Stimulated activated CD4-positive, alpha-beta T cell treated with anti-CD3 and anti-CD28 coated beads, Interleukin-15, amount 100 ng/mL, for 48 hours (primary cell): ENCODE results near the gene HDAC9.

Experiments
- DNase-seq, 2 donors: peaks; one replicate each; pipeline ENCODE4 v3.0.0-alpha.2; 2020; ENCODE audit warnings: low read depth in 2 of 2

The HDAC9 gene

DNA sequence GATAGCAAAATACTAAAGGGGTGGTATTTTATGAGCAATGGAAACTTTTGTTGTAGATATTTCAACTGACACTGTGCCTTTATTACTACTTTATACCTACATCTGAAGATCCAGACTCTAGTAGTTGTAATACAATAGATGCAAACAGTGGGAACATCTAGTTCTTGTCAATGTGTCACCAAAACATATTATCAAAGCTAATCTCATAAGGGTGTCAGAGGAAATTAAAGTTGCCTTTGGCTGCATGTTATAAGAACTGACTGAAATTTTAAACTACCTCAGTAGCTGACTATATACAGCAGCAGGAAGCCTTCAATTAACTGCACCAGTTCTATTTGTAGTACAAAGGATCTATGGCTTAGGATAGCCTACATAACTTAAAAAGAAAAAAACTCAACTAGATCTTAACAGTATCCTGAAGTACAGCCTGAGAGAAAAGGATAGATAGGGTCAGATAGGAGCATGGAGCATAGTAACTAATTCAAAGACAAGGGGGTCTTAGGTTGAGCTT is 30.9 kb downstream of the HDAC9 start:
- no peak for DNase-seq

DNA sequence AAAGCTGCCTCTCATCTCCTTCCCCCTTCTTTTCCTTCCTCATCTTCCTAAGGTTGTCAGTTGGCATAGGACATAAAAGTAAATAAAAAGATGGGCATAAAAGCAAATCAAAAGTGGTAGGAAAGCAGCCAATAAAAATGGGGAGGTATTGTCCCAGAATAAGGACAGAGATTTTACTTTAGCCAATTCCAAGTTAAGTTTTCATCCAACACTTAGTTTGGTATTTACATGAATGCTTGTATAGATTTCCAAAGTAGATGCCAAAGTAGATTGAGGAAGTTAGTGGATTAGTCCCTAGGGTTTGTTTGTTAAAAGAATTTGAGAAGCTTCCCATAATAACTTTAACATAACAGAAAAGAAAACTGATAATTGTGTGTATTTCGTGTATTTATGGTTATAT is 33.7 kb downstream of the HDAC9 start:
- no peak for DNase-seq

DNA sequence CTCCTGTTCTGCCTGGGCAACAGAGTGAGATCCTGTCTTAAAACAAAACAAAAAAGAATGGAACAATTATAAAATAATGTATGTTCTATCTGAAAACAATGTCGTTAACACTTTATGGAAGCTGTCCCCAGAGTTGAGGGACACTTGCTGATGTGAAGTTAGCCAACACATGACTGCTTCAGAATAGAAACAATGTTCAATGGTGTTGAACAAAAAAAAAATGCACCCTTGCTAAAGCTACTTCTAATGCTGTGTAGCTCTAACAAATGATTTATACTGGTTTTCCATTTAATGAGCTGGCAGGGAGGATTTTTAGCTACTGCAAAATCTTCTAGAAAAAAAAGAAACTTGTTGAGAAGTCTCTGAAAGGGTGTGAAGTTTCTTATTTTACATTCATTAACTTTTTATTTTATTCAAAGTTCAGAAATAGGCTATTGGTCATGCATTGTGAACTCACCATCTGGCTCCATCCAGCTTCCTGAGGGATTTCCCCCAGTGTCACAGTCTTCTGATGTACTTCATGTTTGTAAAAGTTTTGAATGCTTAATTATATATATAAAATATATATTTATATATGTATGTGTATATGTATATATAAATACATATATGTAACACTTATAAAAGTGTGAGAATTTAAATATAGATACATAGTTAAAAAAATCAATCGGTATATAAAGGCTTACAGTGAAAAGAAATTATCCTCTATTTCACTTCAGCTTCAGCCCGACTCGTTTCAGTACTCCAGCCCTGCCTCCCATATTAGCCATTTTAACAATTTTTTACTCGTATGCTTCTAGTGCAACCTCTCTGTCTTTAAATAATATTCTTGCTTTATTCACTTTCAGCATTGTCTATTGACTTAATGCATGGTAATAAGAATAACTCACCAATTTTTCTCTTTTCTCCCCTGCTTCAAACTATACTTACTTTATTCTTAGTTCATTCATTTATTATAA is 35.0 kb downstream of the HDAC9 start:
- no peak for DNase-seq

DNA sequence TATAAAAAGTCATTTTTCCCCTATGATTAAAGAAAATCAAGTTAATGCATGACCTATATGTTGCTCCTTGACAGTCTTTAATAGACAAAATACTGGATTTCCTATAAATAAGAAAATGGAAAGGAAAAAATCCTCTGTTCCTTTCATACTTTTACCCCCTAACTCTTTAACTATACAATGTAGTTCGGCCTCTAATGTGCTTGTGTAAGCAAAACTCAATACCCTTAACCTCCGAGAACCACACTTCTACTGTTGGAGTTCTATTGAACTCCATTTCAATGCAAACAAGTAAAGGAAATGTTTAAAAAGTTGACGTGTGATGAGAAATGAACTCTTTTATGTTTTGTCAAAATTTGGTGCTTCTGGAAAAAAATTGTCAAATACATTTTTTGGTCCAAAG is 36.0 kb downstream of the HDAC9 start:
- no peak for DNase-seq

DNA sequence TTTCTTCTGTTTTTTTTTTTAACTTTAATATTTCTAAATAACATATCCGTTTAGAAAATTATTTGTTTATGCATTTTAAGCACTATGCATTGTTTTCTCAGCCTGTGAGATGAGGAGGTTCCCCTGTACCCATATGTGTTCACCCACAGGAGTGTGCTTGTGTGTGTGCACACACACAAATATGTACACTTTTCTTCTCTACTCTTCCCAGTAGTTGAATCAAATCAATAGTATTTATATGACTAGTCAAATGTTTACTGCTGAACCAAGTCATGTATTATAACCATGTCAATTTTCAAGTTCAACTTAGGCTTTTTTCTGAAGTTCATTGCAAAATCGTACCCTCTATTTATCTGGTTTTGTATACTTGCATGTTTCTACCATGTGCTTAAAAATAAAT is 37.3 kb downstream of the HDAC9 start:
- DNase-seq: no peak

DNA sequence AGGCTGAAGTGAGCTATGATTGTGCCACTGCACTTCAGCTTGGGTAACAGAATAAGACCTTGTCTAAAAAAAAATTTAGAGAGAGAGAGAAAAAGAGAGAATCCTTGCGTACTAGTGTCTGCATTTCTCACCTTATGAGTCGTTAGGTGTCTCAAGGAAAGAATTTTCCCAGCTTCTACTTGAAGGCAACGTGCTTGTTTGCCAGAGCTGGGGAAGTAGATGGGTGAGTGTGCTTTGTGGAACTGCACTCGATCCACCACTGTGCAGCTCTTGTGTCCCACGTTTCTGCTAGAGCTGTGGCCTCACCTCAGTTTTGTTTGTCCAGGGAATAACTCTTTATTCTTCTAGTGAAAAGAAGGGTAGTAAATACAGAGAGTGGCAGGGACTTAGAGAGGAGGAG is 38.9 kb downstream of the HDAC9 start:
- no peak for DNase-seq

DNA sequence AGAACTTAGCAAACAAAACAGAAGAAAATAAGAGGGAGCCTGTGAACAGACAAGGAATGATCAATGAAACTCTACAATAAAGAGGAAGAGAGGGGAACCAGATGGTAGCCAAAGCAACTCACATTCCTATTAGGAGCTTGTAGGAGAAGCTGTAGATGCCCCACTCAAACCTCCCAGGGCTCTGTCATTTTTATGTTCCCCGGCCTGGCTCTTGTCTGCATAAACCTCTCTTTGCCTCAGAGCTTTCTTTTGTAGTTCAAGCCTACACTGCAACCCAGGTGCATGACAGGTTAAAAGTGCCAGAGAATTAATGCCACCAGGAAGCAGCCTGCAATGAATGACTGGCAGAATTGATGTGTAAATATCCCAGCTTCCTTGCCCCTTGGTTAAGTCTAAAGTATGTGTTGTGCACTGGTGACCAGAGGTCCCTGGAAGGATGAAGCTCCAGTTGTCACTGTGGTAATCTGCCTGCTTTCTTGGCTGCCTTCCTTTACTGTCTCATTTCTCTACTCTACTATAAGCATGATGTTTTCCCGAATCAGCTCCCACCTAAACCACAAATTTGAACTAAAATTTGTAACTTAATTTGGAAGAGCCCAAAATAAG is 40.4 kb downstream of the HDAC9 start:
- no peak for DNase-seq

DNA sequence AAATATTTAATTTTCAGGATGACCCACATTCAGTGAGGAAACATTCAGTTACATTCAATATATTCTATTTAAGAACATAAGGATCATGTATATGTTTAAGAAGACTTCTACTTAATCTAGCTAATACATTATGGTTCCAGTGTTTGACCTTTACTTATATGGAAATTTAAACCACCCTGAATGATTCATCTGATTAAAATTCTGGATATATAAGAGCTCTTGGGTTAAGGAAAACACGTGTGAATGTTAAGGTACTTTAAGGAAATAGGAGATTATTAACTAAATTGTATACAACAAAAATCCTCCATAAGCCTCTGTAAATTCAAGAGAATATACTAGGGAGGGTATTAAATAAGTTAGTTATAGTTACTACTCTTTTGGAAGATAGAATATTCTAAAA is 40.9 kb downstream of the HDAC9 start:
- no peak for DNase-seq

DNA sequence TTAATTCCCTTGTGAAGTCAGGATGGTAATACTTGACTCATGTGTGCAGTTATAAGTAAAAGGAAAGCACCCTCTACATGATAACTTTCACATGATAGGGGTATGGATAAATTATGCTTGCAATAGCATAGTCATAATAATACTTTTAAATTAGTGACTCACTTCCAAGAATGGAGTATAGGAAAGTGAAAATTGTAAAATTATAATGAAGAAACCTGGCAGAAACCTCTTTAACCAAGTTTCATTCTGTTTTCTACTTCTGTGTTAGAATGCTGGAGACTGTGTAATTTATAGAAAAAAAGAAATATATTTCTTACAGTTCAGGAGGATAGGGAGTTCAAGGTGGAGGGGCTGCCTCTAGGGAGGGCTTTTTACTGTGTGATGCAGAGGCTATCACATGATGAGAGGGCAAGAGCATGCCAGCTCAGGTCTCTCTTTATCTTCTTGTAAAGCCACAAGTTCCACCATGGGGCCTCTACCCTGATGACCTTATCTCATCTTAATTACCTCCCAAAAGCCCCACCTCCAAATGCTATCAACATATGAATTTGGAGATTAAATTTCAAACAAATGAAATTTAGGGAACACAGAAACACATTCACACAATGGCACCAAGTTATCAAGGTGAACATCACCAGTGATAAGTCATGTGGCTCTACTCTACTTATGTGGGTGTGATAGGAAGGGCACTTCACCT is 43.2 kb downstream of the HDAC9 start:
- no peak for DNase-seq

DNA sequence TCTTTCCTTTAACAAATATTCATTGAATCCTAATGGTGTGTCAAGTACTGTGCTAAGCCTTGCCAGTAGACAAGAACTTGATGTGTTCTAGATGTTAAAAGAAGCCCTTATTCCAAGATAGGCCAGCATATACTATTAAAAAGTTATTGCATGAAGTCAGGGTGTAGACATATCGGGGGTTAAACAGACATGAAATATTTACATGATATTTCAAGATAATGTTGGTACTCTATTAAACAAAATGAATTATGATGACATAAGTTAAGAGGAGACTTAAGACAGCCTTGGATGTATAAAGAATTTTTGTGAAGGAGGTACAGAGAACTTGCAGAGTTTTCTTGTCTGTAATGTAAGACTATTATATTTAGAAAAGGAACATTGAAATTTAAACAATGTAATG is 44.8 kb downstream of the HDAC9 start:
- no peak for DNase-seq

DNA sequence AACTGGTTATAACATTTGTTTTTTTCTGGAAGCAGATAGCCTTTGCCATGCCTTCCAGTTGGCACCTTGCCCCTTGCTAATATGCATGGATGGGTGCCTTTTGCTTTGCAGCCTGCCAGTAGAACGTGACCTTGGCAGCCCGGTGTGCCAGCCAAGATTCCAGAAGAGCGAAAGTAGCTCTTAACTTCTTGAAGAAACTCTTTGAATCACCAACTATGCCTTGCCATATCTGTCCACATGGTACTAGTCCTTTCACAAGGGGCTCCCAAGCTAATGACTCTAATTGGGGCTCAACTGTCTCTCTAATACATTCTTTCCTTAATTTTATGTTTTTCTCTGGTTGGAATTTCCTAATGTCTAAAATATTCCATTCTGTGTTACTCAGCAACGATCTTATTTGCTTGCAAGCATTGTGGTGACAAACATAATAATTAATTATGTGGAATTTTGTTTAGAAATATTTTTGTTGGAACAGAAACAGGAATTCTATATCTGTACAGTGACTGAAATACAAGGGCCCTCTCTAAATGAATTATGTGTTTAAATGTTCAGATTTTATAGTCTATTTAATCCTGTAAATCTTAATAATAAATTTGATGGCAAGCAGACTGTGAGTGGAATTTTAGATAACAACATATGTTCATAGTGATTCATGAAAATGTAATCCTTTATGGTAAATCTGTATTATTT is 45.8 kb downstream of the HDAC9 start:
- no peak for DNase-seq

DNA sequence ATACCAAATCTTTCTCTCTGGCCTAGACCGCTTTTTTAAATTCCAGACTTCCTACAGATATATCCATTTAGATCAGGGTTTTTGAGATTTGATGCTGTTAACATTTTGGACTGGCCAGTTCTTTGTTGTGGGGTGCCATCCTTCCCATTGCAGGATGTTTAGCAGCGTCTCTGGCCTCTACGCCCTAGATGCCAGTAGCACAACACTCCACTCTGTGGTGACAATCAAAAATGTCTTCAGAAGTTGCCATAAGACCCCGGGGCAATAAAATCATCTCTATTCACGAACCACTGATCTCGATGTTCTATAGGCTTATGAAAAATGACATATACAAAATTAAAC is 46.3 kb downstream of the HDAC9 start:
- no peak for DNase-seq

DNA sequence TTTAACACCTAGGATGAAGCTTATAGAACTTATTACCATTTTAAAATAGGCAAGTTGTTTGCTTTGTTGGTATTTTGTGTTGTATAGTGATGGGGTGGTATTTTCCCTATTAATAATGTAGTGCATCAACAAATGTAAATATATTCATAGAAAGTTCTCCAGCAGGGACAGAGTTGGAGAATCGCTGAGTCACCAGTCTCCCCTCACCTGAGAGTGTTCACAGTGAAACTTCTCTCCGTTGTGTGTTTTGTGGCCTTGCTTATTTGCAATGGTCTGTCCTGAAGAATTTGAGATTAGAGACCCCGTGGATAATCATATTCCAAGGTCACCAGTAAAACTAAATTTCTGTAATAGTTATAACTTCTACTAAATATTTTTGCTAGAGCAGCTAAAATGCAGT is 51.0 kb downstream of the HDAC9 start:
- DNase-seq: no peak

DNA sequence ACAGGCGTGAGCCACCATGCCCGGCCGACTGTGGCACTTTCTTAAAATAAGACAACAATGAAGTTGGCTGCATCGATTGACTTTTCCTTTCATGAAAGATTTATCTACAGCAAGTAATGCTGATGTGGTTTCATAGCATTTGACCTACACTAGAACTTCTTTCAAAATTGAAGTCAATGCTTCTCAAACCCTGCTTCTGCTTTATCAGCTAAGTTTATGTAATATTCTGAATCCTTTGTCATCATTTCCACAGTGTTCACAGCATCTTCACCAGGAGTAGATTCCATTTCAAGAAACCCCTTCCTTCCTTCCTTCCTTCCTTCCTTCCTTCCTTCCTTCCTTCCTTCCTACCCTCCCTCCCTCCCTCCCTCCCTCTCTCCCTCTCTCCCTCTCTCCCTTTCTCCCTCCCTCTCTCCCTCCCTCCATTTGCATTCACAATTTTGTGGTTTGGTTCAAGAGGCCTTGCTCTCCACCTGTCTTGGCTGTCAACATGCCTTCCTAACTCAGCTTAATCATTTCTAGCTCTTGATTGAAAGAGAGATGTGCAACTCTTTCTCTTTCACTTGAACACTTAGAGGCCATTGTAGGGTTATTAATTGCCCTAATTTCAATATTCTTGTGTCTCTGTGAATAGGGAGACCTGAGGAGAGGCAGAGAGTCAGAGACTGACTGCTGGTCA is 52.1 kb downstream of the HDAC9 start:
- no peak for DNase-seq

DNA sequence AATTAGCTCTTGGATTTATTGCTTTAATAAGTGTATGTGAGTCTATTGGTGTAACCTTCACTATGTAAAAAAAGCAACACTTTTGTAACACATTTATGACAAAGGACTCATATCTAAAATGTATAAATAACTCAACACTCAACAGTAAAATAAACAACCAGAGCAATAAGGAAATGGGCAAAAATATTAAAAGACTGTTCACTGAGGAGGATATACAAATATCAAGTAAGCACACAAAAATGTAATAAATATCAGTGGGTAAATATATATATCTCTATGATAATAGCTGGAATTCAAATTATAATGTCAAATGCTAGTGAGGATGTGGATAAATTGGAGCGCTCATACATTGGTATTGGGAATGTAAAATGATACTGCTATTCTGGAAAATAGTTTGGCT is 53.0 kb downstream of the HDAC9 start:
- DNase-seq: no peak

DNA sequence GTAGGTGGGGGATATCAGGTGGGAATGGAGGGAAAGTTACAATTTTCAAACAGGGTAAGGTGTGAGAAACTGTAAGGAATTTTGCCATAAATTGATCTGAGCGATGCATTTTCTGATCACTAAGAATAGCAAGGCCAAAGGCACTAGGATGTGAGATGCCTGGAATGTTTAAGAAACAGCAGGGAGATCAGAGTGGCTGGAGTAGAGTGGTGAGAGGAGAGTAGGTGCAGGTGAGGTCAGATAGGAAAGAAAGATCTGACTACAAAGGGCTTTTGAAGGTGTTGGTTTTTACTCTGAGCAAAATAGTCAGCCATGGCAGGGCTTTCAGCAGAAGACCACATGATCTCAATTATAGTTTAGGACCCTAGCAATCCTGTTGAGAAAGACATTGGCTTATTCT is 55.0 kb downstream of the HDAC9 start:
- DNase-seq: no peak

DNA sequence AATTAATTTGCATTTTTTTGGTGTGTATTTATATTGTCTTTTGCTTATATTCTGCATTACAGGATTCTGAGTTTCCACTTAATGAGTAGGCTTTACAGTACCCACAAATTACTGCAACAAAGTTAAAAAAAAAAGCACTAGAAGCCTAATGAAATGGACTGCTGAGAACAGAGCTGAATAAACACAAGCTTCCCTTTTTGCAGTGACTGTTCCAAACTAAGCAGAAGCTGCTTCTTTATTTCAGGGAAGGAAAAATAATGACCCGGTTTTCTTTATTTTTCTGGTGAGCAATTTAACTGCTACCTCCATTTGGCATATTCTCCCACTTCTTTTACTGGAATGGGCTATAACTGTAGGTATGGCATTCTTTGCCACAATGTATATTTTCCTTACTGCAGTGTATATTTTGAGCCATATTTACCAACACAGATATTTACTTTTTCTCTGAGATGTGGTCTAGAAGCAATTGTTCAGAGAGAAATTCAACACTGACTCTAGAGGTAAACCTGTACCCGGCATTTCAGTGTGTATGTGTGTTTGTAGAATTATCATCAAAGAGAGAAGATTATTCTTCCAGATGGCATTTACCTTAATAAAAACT is 56.9 kb downstream of the HDAC9 start:
- no peak for DNase-seq

DNA sequence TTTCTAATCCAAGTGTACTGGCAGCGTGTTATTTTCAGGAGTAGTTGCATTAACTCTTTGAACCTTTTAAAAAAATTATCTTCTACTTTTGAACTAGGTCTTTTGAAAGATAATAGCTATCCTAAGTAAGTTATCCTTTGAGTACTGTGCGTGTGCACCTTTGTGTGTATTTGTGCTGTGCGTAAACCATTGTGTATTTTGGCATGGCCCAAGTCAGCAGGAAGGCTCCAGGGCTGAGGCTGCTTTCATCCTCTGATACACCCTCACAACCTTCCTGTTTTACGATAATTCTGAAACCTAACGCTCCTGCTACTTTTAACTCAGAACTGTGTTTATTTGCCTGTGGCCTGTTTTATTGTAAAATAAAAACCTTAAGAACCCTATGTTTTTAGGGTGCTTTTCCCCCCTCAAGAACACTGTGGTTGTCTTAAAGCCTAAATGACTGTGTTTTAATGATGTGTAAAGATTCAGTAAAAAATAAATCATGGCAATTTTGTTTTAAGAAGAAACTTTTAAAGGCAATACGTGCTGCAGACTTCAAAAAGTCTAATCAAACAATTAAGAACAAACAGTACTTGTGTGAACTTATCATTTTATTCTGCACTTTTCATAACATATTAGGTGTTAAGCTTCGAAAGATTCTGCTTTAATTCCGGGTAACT is 57.5 kb downstream of the HDAC9 start:
- no peak for DNase-seq

DNA sequence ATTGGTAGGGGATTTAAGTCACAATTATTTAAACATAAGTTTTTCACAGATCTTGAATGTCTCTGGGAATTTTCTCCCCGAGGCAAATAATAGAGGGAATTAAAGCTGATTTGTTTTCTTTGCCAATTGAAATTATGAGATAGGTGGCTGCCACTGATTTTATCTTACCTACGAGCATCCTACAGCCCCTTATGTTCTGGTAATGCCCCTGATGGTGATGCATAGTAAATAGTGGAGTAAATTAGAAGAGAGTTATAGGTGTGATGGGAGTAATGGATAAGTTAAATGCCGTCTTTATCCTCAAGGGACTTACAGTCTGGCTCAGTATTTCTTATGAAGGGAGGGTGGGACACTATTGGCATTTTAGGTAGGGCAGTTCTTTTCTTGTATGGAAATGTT is 58.1 kb downstream of the HDAC9 start:
- no peak for DNase-seq

DNA sequence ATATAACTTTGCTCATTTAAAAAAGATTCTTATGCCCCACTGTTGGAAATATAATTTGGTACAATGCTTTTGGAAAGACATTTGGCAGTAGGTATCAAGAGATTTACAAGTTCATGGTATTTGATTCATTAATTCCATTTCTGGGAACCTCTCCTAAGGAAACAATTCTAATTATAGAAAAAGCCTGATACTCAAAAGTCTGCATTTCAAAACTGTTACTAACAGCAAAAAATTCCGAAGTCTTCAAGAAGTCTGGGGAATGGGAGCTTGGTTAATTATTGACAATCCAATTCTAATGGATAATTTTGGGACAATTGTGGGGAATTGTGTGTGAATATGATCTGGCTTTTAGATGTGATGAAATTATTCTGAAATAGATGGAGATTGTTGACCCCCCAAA is 59.6 kb downstream of the HDAC9 start:
- no peak for DNase-seq

DNA sequence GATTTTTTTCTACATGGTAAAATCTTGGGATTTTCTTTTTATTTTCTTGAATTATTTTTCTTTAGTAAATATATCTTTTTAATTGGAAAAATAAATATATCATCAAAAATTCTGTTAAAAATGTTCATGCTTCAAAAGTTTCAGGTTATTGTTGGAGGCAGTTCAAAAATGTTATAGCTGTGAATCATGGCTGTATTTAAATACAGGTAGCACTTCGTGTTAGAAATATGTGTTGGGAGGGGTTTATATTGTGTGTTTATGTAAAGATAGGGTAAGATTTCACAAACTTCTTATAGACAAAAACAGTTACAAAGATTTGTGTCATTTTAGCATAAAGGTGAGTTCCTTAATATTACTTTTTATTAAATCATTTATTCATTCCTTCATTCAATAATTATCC is 60.4 kb downstream of the HDAC9 start:
- no peak for DNase-seq
